ENCODE results near the gene LRMDA. TPM values are rescaled to one million over a fixed set of nuclear protein-coding genes. Genes with fewer than 3 reads are reported as not detected.

The LRMDA gene
- total RNA-seq, 4 donors from 2014 or later: 1.5 to 15.7 (median 4.6) TPM

DNA sequence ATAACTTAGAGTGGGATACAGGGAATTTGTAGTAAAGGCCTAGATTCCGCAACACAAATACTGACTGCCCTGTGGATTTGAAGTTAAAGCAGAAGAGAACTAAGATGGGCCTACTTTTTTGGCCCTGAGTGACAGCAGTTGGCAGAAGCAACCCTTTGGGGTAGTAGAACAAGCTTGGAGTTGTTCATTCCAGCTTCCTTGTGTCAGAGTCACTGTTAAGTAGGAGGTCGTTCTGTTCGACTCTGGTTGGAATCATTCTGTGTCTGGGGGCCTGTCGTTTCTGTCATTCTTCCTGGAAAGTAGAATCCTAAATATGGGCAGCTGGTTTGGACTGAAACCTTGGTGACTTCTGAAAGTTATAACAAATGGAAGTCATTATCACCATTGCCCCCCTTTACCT lies 865.9 kb downstream of the LRMDA start:
- no peak for DNase-seq
- no peak overlapping the region for H3K27ac ChIP-seq
- H3K4me1 ChIP-seq: peaks cover 0 to 4% of the 10 kb centered on the region in 2 donors
- no peaks in the 10 kb centered on the region for H3K36me3 ChIP-seq
- no peaks in the 10 kb centered on the region for H3K27me3 ChIP-seq
- H3K4me3 ChIP-seq: no peak overlapping the region
- TF ChIP-seq, protein P1, sequence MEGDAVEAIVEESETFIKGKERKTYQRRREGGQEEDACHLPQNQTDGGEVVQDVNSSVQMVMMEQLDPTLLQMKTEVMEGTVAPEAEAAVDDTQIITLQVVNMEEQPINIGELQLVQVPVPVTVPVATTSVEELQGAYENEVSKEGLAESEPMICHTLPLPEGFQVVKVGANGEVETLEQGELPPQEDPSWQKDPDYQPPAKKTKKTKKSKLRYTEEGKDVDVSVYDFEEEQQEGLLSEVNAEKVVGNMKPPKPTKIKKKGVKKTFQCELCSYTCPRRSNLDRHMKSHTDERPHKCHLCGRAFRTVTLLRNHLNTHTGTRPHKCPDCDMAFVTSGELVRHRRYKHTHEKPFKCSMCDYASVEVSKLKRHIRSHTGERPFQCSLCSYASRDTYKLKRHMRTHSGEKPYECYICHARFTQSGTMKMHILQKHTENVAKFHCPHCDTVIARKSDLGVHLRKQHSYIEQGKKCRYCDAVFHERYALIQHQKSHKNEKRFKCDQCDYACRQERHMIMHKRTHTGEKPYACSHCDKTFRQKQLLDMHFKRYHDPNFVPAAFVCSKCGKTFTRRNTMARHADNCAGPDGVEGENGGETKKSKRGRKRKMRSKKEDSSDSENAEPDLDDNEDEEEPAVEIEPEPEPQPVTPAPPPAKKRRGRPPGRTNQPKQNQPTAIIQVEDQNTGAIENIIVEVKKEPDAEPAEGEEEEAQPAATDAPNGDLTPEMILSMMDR (IDR thresholded peaks at IDR 0.05): no peak
- TF ChIP-seq POLR2A (IDR thresholded peaks at IDR 0.05): no peak
- intact Hi-C loops (cut with DNase I; ENCODE audit: low total_unique reads): no loop called here
- H3K9me3 ChIP-seq: no peaks in the 10 kb centered on the region

DNA sequence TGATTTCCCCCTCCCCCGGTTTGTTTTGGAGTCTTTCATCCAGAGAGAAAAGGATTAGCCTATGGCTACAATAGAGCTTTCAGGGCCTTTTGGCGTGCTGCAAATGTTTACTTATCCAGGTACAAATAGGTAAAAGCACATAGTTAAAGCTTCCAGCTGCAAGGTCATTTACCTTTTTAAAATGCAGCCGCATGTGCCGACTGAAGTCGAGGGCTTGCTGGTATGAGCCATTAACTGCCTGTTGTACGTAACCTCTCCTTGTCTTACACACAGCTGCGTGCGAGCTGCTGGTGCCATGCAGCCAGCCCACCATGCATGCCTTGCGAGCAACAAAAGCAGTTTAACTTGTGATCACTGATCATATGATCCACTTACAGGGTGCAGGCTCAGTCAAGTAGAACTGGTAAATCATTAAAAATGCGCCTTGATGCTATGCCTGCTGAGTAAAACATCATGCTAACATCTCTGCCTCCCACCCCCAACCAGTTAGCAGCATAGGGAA lies 866.4 kb downstream of the LRMDA start:
- Histone ChIP-seq H3K27ac (no peak overlapping the region), H3K9me3 (no peaks in the 10 kb centered on the region), H3K4me1 (peaks cover 0 to 5% of the 10 kb centered on the region in 2 donors), H3K27me3 (no peaks in the 10 kb centered on the region), H3K4me3 (no peak overlapping the region), H3K36me3 (no peaks in the 10 kb centered on the region)
- TF ChIP-seq POLR2A (IDR thresholded peaks at IDR 0.05): no peak
- TF ChIP-seq, protein P1 (IDR thresholded peaks at IDR 0.05): no peak
- DNase-seq: no peak
- intact Hi-C loops (cut with DNase I; ENCODE audit: low total_unique reads): no loop called here

DNA sequence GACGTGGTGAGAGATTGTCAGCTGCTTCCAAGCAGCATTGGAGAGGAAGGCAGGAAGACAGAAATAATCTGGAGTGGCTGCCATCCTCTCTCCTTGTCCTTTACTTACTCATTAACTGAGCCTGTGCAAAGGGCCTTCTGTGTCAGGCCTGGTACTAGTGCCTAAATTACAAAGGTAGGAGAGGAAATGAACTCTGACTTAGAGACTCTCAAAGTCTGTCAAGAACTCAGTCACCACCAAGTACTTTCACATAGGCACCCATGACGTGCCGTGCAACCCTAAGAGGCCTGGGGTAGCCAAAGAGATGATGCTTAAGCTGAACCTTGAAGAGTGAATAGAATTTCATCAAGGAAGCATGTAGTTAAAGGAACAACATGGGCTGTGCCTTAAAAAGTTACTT lies 866.9 kb downstream of the LRMDA start:
- Histone ChIP-seq H3K36me3 (no peaks in the 10 kb centered on the region), H3K9me3 (no peaks in the 10 kb centered on the region), H3K4me3 (no peak overlapping the region), H3K4me1 (peaks cover 0 to 5% of the 10 kb centered on the region in 2 donors), H3K27ac (no peak overlapping the region), H3K27me3 (no peaks in the 10 kb centered on the region)
- DNase-seq: no peak
- no peak for TF ChIP-seq POLR2A (IDR thresholded peaks at IDR 0.05)
- TF ChIP-seq, protein P1 (IDR thresholded peaks at IDR 0.05): no peak
- intact Hi-C loops (cut with DNase I; ENCODE audit: low total_unique reads): no loop called here

DNA sequence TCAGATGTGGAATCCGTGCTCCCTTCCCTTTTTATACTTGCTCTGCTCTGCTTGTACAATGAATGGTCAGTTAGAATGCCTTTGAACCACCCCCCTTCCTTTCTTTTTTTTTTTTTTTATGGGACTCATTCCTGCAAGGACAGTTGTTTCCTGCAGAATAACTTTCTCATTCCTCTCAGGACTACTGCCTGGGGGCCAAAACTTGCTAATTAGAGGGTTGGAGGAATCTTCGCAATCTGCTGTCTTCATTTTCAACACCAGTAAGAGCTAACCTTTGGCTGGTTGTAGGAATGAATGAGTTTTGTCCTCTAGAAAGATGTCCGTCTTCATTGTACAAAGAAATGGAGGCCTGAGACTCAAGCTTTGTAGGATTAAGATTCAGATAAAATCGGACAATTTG lies 868.1 kb downstream of the LRMDA start:
- Histone ChIP-seq H3K27ac (no peak overlapping the region), H3K4me1 (peaks cover 0 to 5% of the 10 kb centered on the region in 2 donors), H3K27me3 (no peaks in the 10 kb centered on the region), H3K9me3 (no peaks in the 10 kb centered on the region), H3K4me3 (no peak overlapping the region), H3K36me3 (no peaks in the 10 kb centered on the region)
- TF ChIP-seq, protein P1 (IDR thresholded peaks at IDR 0.05): no peak
- TF ChIP-seq POLR2A (IDR thresholded peaks at IDR 0.05): no peak
- intact Hi-C loops (cut with DNase I; ENCODE audit: low total_unique reads): no loop called here
- DNase-seq: no peak

DNA sequence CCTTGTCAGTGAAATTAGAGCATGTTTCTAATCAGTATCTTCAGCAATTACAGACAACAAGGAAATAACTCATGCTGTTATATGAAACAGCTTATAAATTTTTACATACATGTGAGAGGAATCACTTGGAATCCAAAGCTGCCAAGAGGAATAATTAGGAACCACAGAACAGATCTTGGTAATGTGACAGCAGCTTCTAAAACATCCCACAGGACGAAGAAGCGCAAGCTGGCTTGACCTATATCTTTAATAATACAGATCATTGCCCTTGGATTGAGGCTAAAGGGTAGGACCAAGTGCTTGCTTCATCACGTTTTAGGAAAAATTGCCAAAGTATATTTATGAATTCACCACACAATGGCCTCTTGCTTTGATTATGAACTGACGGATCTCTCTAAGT lies 869.8 kb downstream of the LRMDA start:
- DNase-seq: no peak
- H3K9me3 ChIP-seq: no peaks in the 10 kb centered on the region
- H3K27ac ChIP-seq: no peak overlapping the region
- H3K4me3 ChIP-seq: no peak overlapping the region
- H3K36me3 ChIP-seq: no peaks in the 10 kb centered on the region
- intact Hi-C loops (cut with DNase I; ENCODE audit: low total_unique reads): loop anchor here (10.0 kb wide), 1 partner anchor 906 kb away; no protein-coding TSS in a partner anchor
- TF ChIP-seq, protein P1 (IDR thresholded peaks at IDR 0.05): no peak
- TF ChIP-seq POLR2A (IDR thresholded peaks at IDR 0.05): no peak
- no peaks in the 10 kb centered on the region for H3K27me3 ChIP-seq
- H3K4me1 ChIP-seq: peaks cover 0 to 5% of the 10 kb centered on the region in 2 donors
